Fibroblast of skin of back (primary cell): ENCODE measurements around the gene ACSS1.

Experiments used
- DNase-seq: peaks from one replicate; pipeline ENCODE4 v3.0.0-alpha.2; 2013

Gene ACSS1

GRCh38 chr20:24970030-24970553 is 87.8 kb downstream of the ACSS1 start:
- DNase-seq: no peak

GRCh38 chr20:24969186-24970029 is 88.5 kb downstream of the ACSS1 start:
- no peak for DNase-seq

GRCh38 chr20:24968278-24968800 is 89.6 kb downstream of the ACSS1 start:
- DNase-seq: no peak

GRCh38 chr20:24966317-24967012 is 91.5 kb downstream of the ACSS1 start:
- DNase-seq: no peak

GRCh38 chr20:24965065-24965919 is 92.6 kb downstream of the ACSS1 start:
- DNase-seq: no peak

GRCh38 chr20:24964506-24964840 is 93.5 kb downstream of the ACSS1 start:
- no peak for DNase-seq

- no peak for DNase-seq
Observed at GRCh38 chr20:24963672-24964505, 94.0 kb downstream of the ACSS1 start.

GRCh38 chr20:24962510-24962909 is 95.4 kb downstream of the ACSS1 start:
- DNase-seq: no peak

GRCh38 chr20:24962182-24962492 is 95.8 kb downstream of the ACSS1 start:
- DNase-seq: no peak

GRCh38 chr20:24961384-24962181 is 96.4 kb downstream of the ACSS1 start:
- DNase-seq: no peak

GRCh38 chr20:24960861-24961260 is 97.1 kb downstream of the ACSS1 start:
- DNase-seq: no peak

- DNase-seq: no peak
Observed at GRCh38 chr20:24960302-24960801, 97.6 kb downstream of the ACSS1 start.

GRCh38 chr20:24959591-24960301 is 98.2 kb downstream of the ACSS1 start:
- no peak for DNase-seq

- DNase-seq: no peak
Observed at GRCh38 chr20:24958506-24959385, 99.2 kb downstream of the ACSS1 start.

GRCh38 chr20:24957326-24958016 is 100.5 kb downstream of the ACSS1 start:
- no peak for DNase-seq
